GM12875 (cell line): ENCODE measurements around the gene CERS5.
"Not testable (repeated sequence)": the region's sequence is repeated elsewhere in the genome, so short reads cannot be mapped to it uniquely, and the experiment has no call there.

Experiments used
- H3K4me3 ChIP-seq: one replicate; pipeline ENCODE4 v1.5.1; 2011; ENCODE audit warnings: low read depth, low read length, control low read depth
- TF ChIP-seq, protein P1 (sequence below): IDR thresholded peaks from 2 replicates; pipeline ENCODE4 v1.5.1; 2011; ENCODE audit warnings: low read depth, mild to moderate bottlenecking, control low read depth, inconsistent platforms, low read length, moderate library complexity, borderline replicate concordance; ENCODE audit not compliant: insufficient read depth

CERS5 gene

DNA sequence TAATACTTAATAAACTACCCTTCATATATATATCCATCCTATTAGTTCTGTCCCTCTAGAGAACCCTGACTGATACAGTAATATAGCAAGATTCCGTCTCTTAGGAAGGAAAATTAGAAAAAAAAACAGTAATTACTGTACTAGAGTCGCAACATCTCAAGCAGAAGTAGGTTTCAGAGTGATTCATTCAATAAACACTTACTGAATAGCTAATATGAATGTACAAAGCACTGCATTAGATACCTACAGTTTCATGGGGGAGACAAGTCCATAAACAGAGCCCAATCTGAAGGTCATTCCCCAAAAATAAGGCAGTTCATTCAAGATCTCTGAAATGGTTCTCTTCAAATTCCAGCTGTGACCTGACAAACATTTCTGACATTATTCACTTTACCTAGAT lies 9.9 kb downstream of the CERS5 start:
- TF ChIP-seq, protein P1, sequence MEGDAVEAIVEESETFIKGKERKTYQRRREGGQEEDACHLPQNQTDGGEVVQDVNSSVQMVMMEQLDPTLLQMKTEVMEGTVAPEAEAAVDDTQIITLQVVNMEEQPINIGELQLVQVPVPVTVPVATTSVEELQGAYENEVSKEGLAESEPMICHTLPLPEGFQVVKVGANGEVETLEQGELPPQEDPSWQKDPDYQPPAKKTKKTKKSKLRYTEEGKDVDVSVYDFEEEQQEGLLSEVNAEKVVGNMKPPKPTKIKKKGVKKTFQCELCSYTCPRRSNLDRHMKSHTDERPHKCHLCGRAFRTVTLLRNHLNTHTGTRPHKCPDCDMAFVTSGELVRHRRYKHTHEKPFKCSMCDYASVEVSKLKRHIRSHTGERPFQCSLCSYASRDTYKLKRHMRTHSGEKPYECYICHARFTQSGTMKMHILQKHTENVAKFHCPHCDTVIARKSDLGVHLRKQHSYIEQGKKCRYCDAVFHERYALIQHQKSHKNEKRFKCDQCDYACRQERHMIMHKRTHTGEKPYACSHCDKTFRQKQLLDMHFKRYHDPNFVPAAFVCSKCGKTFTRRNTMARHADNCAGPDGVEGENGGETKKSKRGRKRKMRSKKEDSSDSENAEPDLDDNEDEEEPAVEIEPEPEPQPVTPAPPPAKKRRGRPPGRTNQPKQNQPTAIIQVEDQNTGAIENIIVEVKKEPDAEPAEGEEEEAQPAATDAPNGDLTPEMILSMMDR, result no peak
- no peak overlapping the region for H3K4me3 ChIP-seq

DNA sequence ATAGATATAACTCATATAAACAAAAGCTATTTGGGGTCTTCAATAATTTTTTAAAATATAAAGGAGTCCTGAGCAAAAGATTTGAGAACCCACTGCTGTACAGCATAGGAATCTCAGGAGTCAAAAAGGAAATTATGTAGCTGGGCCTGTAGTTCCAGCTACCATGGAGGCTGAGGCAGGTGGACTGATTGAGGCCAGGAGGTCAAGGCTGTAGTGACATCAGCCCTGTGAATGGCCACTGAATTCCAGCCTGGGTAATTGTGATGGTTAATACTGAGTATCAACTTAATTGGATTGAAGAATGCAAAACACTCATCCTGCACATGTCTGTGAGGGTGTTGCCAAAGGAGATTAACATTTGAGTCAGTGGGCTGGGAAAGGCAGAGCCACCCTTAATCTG lies 10.5 kb downstream of the CERS5 start:
- no peak overlapping the region for H3K4me3 ChIP-seq
- TF ChIP-seq, protein P1, result no peak

DNA sequence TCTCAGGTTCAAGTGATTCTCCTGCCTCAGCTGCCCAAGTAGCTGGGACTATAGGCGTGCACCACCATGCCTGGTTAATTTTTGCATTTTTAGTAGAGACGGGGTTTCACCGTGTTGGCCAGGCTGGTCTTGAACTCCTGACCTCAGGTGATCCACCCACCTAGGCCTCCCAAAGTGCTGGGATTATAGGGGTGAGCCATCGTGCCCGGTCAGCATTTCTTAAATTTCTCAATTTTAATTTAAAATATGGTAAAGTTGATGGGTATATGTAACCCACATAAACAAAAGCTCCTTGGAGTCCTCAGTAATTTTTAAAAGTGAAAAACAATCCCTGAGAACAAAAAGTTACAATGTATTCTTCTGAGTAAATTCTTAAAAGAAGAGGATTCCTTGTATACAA lies 12.2 kb downstream of the CERS5 start:
- not testable (repeated sequence) for H3K4me3 ChIP-seq

DNA sequence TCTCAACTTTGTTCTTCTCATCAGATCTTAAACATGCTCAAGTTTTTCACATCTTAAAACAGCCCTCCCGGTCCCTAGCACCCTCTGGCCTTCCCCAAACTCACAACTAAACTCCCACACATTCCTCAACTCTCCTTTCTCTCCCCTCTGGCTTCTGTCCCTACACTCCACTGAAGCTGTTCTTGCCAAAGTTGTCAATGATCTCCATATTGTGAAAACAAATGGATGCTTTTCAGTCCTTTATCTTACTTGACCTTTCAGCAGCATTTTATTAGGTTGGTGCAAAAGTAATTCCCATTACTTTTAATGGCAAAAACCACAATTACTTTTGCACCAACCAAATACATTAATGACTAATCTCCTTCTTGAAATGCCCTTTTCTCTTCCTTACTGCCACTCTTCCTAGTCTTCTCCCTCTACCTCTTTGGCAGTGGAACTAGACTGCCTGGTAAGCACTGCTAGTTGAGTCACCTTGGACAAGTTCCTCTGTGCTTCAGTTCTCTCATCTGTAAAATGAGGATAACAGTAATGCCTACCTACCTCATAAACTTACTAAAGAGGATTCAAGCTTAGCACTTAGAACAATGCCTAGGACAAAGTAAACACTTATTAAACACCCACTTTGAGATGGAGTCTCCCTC lies 16.0 kb downstream of the CERS5 start:
- TF ChIP-seq, protein P1, result no peak
- H3K4me3 ChIP-seq, result no peak overlapping the region

DNA sequence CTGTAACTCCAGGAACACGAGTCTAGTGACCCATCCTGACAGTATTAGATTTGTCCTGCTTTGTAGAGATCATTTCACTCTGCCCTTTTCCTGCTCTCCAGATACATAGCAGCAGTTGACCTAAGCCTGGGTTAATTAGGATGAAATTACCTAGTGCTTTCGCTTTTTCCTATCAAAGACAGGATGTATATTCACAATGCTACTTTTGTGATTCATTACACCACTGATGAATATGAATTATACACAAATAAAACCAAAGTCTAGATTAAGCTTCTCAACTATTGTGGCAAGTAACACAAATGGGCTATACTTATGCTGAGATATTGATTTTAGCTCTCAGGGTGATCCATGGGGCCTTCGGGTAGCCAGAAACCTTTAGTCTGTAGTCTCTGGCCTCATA lies 17.9 kb downstream of the CERS5 start:
- TF ChIP-seq, protein P1, result no peak
- no peak overlapping the region for H3K4me3 ChIP-seq

DNA sequence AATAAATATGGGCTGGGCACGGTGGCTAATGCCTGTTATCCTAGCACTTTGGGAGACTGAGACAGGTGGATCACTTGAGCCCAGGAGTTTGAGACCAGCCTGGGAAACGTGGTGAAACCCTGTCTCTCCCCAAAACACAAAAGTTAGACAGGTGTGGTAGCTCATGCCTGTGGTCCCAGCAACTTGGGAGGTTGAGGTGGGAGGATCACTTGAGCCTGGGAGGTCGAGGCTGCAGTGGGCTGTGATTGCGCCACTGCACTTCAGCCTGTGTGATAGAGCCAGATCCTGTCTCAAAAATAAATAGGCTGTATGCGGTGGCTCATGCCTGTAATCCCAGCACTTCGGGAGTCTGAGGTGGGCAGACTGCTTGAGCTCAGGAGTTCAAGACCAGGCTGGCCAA lies 19.2 kb downstream of the CERS5 start:
- H3K4me3 ChIP-seq, result not testable (repeated sequence)

DNA sequence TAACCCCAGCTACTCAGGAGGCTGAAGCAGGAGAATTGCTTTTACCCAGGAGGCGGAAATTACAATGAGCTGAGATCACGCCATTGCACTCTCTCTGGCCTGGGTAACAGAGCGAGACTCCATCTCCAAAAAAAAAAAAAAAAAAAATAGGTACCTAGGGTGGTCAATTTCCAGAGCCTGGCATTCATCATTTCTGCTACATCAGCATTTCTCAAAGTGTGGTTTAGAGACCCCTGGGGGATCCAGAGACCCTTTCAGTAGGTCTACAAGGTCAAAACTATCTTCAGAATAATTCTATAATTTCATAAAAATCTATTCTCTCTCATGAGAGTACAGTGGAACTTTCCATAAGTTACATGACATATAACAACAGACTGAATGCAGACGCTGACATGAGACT lies 19.9 kb downstream of the CERS5 start:
- TF ChIP-seq, protein P1, result no peak
- no peak overlapping the region for H3K4me3 ChIP-seq

DNA sequence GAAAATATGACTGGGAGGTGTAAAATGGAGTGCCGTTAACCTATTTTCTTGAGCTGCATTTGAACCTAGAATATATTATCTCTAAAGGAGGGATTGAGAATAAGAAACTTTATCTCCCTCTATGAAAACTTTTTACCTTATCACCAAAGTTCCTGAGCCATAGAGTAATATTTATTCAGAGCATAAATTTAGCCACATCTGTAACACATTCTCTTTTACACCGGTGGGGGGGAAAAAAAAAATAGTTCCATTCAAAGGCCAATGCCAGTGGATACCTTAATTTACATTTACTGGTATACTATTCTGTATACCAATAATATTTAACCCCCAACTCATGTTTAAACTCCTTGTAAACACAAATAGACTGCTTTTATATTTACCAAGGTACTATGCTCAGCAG lies 21.7 kb downstream of the CERS5 start:
- H3K4me3 ChIP-seq, result no peak overlapping the region
- TF ChIP-seq, protein P1, result no peak
